ENCODE measurements around the gene MAGED1.

The MAGED1 gene

GRCh38 chrX:51892921-51893745 is at the start of gene MAGED1:
MAGED1 (plus strand) TSS chrX:51893623; CDS start chrX:51894305, 682 bp downstream.
- in situ Hi-C loops (cut with MboI; ENCODE audit: low sequenced_read_pairs) = no loop called here

GRCh38 chrX:51847463-51847862 is 46.0 kb upstream of the MAGED1 start:
- in situ Hi-C loops (cut with MboI; ENCODE audit: low sequenced_read_pairs) = no loop called here

GRCh38 chrX:51851507-51852085 is 41.8 kb upstream of the MAGED1 start:
- in situ Hi-C loops (cut with MboI; ENCODE audit: low sequenced_read_pairs) = no loop called here

- in situ Hi-C loops (cut with MboI; ENCODE audit: low sequenced_read_pairs) = no loop called here
Observed at GRCh38 chrX:51852096-51852495, 41.3 kb upstream of the MAGED1 start.

- in situ Hi-C loops (cut with MboI; ENCODE audit: low sequenced_read_pairs) = no loop called here
Observed at GRCh38 chrX:51852621-51853020, 40.8 kb upstream of the MAGED1 start.

- in situ Hi-C loops (cut with MboI; ENCODE audit: low sequenced_read_pairs) = no loop called here
Observed at GRCh38 chrX:51853251-51853650, 40.2 kb upstream of the MAGED1 start.

- in situ Hi-C loops (cut with MboI; ENCODE audit: low sequenced_read_pairs) = no loop called here
Observed at GRCh38 chrX:51855698-51856097, 37.7 kb upstream of the MAGED1 start.

GRCh38 chrX:51857159-51857733 is 36.2 kb upstream of the MAGED1 start:
- in situ Hi-C loops (cut with MboI; ENCODE audit: low sequenced_read_pairs) = no loop called here

- in situ Hi-C loops (cut with MboI; ENCODE audit: low sequenced_read_pairs) = no loop called here
Observed at GRCh38 chrX:51860679-51861078, 32.7 kb upstream of the MAGED1 start.

- in situ Hi-C loops (cut with MboI; ENCODE audit: low sequenced_read_pairs) = no loop called here
Observed at GRCh38 chrX:51862920-51863319, 30.5 kb upstream of the MAGED1 start.

- in situ Hi-C loops (cut with MboI; ENCODE audit: low sequenced_read_pairs) = no loop called here
Observed at GRCh38 chrX:51866210-51866609, 27.2 kb upstream of the MAGED1 start.

GRCh38 chrX:51867626-51868025 is 25.8 kb upstream of the MAGED1 start:
- in situ Hi-C loops (cut with MboI; ENCODE audit: low sequenced_read_pairs) = no loop called here

- in situ Hi-C loops (cut with MboI; ENCODE audit: low sequenced_read_pairs) = no loop called here
Observed at GRCh38 chrX:51870354-51870753, 23.1 kb upstream of the MAGED1 start.

GRCh38 chrX:51874123-51874522 is 19.3 kb upstream of the MAGED1 start:
- in situ Hi-C loops (cut with MboI; ENCODE audit: low sequenced_read_pairs) = no loop called here

GRCh38 chrX:51876441-51876840 is 17.0 kb upstream of the MAGED1 start:
- in situ Hi-C loops (cut with MboI; ENCODE audit: low sequenced_read_pairs) = no loop called here

- in situ Hi-C loops (cut with MboI; ENCODE audit: low sequenced_read_pairs) = no loop called here
Observed at GRCh38 chrX:51878056-51878455, 15.4 kb upstream of the MAGED1 start.

- in situ Hi-C loops (cut with MboI; ENCODE audit: low sequenced_read_pairs) = no loop called here
Observed at GRCh38 chrX:51889851-51890250, 3.6 kb upstream of the MAGED1 start.

- in situ Hi-C loops (cut with MboI; ENCODE audit: low sequenced_read_pairs) = no loop called here
Observed at GRCh38 chrX:51891245-51891644, 2.2 kb upstream of the MAGED1 start.

GRCh38 chrX:51891821-51892551 is 1.4 kb upstream of the MAGED1 start:
- in situ Hi-C loops (cut with MboI; ENCODE audit: low sequenced_read_pairs) = no loop called here

GRCh38 chrX:51893931-51894696 is 691 bp downstream of the MAGED1 start:
- in situ Hi-C loops (cut with MboI; ENCODE audit: low sequenced_read_pairs) = no loop called here

Data from hTERT RPE-1 (cell line).